Measurements from ENCODE around the gene MFSD8.
A peak's percentile ranks its signal among the peaks of the same experiment; 100 is the strongest.
"Not testable (repeated sequence)": the region's sequence is repeated elsewhere in the genome, so short reads cannot be mapped to it uniquely, and the experiment has no call there.

Gene MFSD8

GRCh38 chr4:127967141-127967775 is 2.3 kb upstream of the MFSD8 start:
- Mint-ChIP-seq H3K9me3 (no peaks in the 10 kb centered on the region), H3K36me3 (no peaks in the 10 kb centered on the region), H3K4me1 (peaks cover 29% of the 10 kb centered on the region), H3K27me3 (no peaks in the 10 kb centered on the region), H3K4me3 (no peak overlapping the region), H3K27ac (no peak overlapping the region)
- ATAC-seq: no peak

- no peaks in the 10 kb centered on the region for H3K27me3 Mint-ChIP-seq
Observed at GRCh38 chr4:127965803-127966175, 816 bp upstream of the MFSD8 start.

GRCh38 chr4:127964426-127965061 is 429 bp downstream of the MFSD8 start:
- not testable (repeated sequence) for H3K9me3 Mint-ChIP-seq, H3K27me3 Mint-ChIP-seq, H3K36me3 Mint-ChIP-seq
- Mint-ChIP-seq H3K4me1 (peaks cover 31% of the 10 kb centered on the region), H3K4me3 (peak overlapping the region; percentile 78), H3K27ac (peak overlapping the region; percentile 87)
- peak; percentile 25 for ATAC-seq

More at GRCh38 chr4:127965803-127966175, 816 bp upstream of the MFSD8 start:
- H3K9me3 Mint-ChIP-seq: no peaks in the 10 kb centered on the region
- H3K4me1 Mint-ChIP-seq: peaks cover 31% of the 10 kb centered on the region
- ATAC-seq: peak; percentile 55
- H3K4me3 Mint-ChIP-seq: peak overlapping the region; percentile 78
- peak overlapping the region; percentile 87 for H3K27ac Mint-ChIP-seq
- H3K36me3 Mint-ChIP-seq: no peaks in the 10 kb centered on the region

DNA sequence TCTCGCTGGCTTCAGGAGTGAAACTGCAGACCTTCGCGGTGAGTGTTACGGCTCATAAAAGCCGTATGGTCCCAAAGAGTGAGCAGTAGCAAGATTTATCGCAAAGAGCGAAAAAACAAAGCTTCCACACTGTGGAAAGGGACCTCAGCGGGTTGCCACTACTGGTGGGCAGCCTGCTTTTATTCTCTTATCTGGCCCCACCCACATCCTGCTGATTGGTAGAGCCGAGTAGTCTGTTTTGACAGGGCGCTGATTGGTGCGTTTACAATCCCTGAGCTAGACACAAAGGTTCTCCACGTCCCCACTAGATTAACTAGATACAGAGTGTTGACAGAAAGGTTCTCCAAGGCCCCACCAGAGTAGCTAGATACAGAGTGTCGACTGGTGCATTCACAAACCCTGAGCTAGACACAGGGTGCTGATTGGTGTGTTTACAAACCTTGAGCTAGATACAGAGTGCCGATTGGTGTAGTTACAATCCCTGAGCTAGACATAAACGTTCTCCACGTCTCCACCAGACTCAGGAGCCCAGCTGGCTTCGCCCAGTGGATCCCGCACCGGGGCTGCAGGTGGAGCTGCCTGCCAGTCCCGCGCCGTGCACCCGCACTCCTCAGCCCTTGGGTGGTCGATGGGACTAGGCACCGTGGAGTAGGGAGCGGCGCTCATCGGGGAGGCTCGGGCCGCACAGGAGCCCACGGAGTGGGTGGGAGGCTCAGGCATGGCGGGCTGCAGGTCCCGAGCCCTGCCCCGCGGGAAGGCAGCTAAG is 1.2 kb downstream of the MFSD8 start:
- not testable (repeated sequence) for H3K9me3 Mint-ChIP-seq, ATAC-seq, H3K36me3 Mint-ChIP-seq, H3K27me3 Mint-ChIP-seq
- Mint-ChIP-seq H3K4me3 (peak overlapping the region; percentile 82), H3K4me1 (peaks cover 35% of the 10 kb centered on the region), H3K27ac (peak overlapping the region; percentile 87)

DNA sequence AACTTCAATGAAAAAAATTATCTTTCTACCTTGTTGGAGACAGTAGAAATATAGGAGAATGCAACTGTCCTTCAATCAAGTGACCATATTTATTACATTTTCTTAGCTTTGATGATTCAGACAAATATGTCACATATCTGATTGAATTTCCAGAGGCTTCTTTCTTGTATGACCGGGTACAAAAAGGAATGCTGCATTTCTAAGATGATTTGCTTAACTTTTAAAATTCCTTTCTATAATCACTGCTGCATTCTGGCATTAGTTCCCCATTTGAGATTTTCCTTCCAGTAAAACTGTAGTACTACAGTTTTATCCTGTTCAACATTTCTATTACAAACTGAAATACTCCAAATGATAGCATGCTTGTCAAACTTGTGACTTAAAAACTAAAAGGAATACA is 5.2 kb downstream of the MFSD8 start:
- Mint-ChIP-seq H3K4me1 (peaks cover 18% of the 10 kb centered on the region), H3K36me3 (peaks cover 7% of the 10 kb centered on the region), H3K27ac (no peak overlapping the region), H3K9me3 (no peaks in the 10 kb centered on the region), H3K27me3 (no peaks in the 10 kb centered on the region), H3K4me3 (no peak overlapping the region)
- ATAC-seq: no peak

DNA sequence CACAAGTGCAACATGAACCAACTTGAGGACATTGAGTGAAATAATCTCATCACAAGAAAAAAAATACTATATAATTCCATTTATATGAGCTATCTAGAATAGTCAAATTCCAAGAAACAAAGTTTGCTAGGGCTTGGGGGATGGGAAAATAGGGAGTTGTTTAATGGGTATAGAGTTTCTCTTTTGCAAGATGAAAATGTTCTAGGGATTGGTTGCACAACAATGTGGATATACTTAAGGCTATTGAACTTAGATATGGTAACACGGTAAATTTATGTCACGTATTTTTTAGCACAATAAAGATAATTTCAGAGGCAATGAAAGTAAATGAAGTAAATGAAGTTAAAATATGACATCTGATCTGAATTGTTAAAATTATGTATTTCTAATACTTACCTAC is 7.9 kb downstream of the MFSD8 start:
- no peaks in the 10 kb centered on the region for H3K9me3 Mint-ChIP-seq
- H3K4me3 Mint-ChIP-seq: no peak overlapping the region
- no peaks in the 10 kb centered on the region for H3K27me3 Mint-ChIP-seq
- ATAC-seq: no peak
- no peak overlapping the region for H3K27ac Mint-ChIP-seq
- peaks cover 13% of the 10 kb centered on the region for H3K36me3 Mint-ChIP-seq
- H3K4me1 Mint-ChIP-seq: peaks cover 4% of the 10 kb centered on the region

- Mint-ChIP-seq H3K4me1 (no peaks in the 10 kb centered on the region), H3K27ac (peak overlapping the region; percentile 18)
- no peak for ATAC-seq
Observed at GRCh38 chr4:127936974-127937373, 28.0 kb downstream of the MFSD8 start.

DNA sequence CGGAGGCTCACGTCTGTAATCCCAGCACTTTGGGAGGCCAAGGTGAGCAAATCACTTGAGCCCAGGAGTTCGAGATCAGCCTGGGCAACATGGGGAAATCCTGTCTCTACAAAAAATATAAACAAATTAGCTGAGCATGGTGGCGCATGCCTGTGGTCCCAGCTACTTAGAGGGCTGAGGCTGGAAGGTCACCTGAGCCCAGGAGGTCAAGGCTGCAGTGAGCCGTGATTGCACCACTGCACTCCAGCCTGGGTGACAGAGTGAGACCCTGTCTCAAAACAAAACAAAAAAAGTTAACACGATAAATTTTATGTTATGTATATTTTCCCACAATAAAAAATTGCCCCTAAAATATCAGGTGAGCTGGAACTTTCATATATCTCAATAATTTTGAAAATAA is 33.1 kb downstream of the MFSD8 start:
- H3K9me3 Mint-ChIP-seq, H3K4me1 Mint-ChIP-seq, H3K4me3 Mint-ChIP-seq, ATAC-seq, H3K27ac Mint-ChIP-seq, H3K27me3 Mint-ChIP-seq: not testable (repeated sequence)
- H3K36me3 Mint-ChIP-seq: peaks cover 30% of the 10 kb centered on the region

More at GRCh38 chr4:127936974-127937373, 28.0 kb downstream of the MFSD8 start:
- Mint-ChIP-seq H3K27me3 (no peaks in the 10 kb centered on the region), H3K4me3 (no peak overlapping the region), H3K9me3 (no peaks in the 10 kb centered on the region), H3K36me3 (peaks cover 14% of the 10 kb centered on the region)

DNA sequence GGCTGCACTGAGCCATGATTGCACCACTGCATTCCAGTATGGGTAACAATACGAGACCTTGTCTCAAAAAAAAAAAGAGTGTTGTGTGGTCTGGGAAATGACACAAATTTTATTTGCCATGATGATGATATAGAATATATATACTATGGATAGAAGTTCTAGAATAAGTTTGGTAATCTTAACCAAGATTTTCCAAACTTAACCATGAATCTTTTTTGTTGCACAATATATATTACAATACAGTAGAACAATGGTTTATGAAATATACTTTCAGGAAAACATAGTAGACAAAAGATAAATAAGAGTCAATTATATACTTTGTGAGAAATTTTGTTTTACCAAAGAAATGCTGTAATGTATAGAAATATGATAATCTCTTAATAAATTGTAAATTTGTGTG is 34.8 kb downstream of the MFSD8 start:
- Mint-ChIP-seq H3K27ac (no peak overlapping the region), H3K9me3 (peaks cover 4% of the 10 kb centered on the region), H3K36me3 (peaks cover 42% of the 10 kb centered on the region), H3K4me1 (no peaks in the 10 kb centered on the region), H3K4me3 (no peak overlapping the region), H3K27me3 (no peaks in the 10 kb centered on the region)
- ATAC-seq: no peak

- not testable (repeated sequence) for H3K27ac Mint-ChIP-seq, H3K4me3 Mint-ChIP-seq, ATAC-seq, H3K4me1 Mint-ChIP-seq, H3K27me3 Mint-ChIP-seq, H3K9me3 Mint-ChIP-seq
- H3K36me3 Mint-ChIP-seq: peaks cover 62% of the 10 kb centered on the region
Observed at GRCh38 chr4:127925720-127926119, 39.3 kb downstream of the MFSD8 start.

- Mint-ChIP-seq H3K27ac (no peak overlapping the region), H3K4me1 (no peaks in the 10 kb centered on the region), H3K9me3 (peaks cover 4% of the 10 kb centered on the region), H3K36me3 (peaks cover 55% of the 10 kb centered on the region), H3K4me3 (no peak overlapping the region), H3K27me3 (no peaks in the 10 kb centered on the region)
- ATAC-seq: no peak
Observed at GRCh38 chr4:127922226-127922625, 42.7 kb downstream of the MFSD8 start.

DNA sequence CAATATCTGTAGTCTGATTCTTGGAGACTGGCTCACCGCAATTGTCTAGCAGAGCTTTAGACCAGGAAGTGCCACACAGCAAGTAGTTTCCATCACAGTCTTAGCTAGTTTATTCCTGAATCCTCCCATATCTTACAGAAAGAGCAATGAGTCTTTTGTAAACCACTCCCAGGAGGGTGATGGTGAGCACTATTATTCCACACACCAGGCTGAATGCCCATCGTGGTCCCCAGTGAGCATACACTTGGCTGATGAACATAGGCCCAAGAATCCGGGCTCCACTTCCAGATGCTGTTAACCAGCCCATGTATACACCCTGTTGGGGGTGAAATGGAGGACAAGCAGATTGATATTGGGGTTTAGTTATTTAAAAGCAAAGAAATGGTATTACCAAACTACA is 44.5 kb downstream of the MFSD8 start:
- no peaks in the 10 kb centered on the region for H3K4me1 Mint-ChIP-seq
- H3K4me3 Mint-ChIP-seq: no peak overlapping the region
- ATAC-seq: no peak
- no peaks in the 10 kb centered on the region for H3K9me3 Mint-ChIP-seq
- peaks cover 42% of the 10 kb centered on the region for H3K36me3 Mint-ChIP-seq
- H3K27me3 Mint-ChIP-seq: no peaks in the 10 kb centered on the region
- H3K27ac Mint-ChIP-seq: no peak overlapping the region

DNA sequence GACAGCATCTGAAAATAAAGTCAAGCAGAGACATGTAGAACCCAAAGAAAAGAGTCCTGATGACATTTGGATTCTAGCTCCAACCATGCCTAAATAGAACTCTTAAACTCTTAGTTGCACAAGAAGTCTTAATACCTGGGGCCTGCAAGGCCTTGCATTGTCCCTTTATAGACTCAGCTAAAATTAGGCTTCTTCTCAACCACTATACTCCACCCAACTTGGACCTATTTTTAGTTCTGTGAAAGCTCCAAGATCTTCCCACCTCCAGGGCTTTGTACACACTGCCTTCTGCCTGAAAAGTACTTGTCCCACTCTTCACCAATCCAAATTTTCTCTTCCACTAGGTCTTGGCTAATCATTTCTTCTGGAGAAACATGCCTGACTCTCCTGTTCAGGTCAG is 47.8 kb downstream of the MFSD8 start:
- Mint-ChIP-seq H3K4me3 (no peak overlapping the region), H3K4me1 (no peaks in the 10 kb centered on the region), H3K9me3 (no peaks in the 10 kb centered on the region), H3K27me3 (no peaks in the 10 kb centered on the region), H3K27ac (no peak overlapping the region), H3K36me3 (peaks cover 18% of the 10 kb centered on the region)
- ATAC-seq: no peak

- peaks cover 18% of the 10 kb centered on the region for H3K36me3 Mint-ChIP-seq
- no peaks in the 10 kb centered on the region for H3K9me3 Mint-ChIP-seq
- no peaks in the 10 kb centered on the region for H3K27me3 Mint-ChIP-seq
Observed at GRCh38 chr4:127916512-127916911, 48.5 kb downstream of the MFSD8 start.

GRCh38 chr4:127905029-127905428 is 59.9 kb downstream of the MFSD8 start:
- no peaks in the 10 kb centered on the region for H3K27me3 Mint-ChIP-seq
- peaks cover 10% of the 10 kb centered on the region for H3K36me3 Mint-ChIP-seq
- no peaks in the 10 kb centered on the region for H3K4me1 Mint-ChIP-seq
- H3K9me3 Mint-ChIP-seq: peaks cover 12% of the 10 kb centered on the region
- no peak overlapping the region for H3K4me3 Mint-ChIP-seq
- ATAC-seq: no peak
- no peak overlapping the region for H3K27ac Mint-ChIP-seq

More at GRCh38 chr4:127916512-127916911, 48.5 kb downstream of the MFSD8 start:
- Mint-ChIP-seq H3K4me1 (no peaks in the 10 kb centered on the region), H3K4me3 (no peak overlapping the region), H3K27ac (no peak overlapping the region)
- no peak for ATAC-seq

DNA sequence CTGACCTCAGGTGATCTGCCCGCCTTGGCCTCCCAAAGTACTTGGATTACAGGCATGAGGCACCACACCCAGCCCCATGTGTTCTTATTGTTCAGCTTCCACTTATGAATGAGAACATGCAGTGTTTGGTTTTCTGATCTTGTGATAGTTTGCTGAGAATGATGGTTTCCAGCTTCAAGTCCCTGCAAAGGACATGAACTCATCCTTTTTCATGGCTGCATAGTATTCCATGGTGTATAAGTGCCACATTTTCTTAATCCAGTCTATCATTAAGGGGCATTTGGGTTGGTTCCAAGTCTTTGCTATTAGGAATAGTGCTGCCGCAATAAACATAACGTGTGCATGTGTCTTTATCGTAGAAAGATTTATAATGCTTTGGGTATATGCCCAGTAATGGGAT is 65.3 kb downstream of the MFSD8 start:
- ATAC-seq, H3K4me1 Mint-ChIP-seq, H3K27ac Mint-ChIP-seq, H3K36me3 Mint-ChIP-seq, H3K4me3 Mint-ChIP-seq, H3K27me3 Mint-ChIP-seq: not testable (repeated sequence)
- peaks cover 12% of the 10 kb centered on the region for H3K9me3 Mint-ChIP-seq

Data from stimulated activated memory B cell treated with anti-CD40 and anti-IgM and Interleukin-4, amounts not matched to agents 10 μg/mL and 1 μg/mL and 100 μg/mL, for 72 hours (primary cell).